GM12891 (cell line): Measurements from ENCODE around the gene COPG2.

Experiments used
- PAX5 ChIP-seq: IDR thresholded peaks from 2 replicates; pipeline ENCODE4 v1.6.1; 2011; ENCODE audit warnings: low read length, moderate library complexity, mild to moderate bottlenecking; ENCODE audit not compliant: insufficient read depth, severe bottlenecking
- POLR2A ChIP-seq: IDR thresholded peaks from 2 replicates; pipeline ENCODE4 v1.6.1; 2011; ENCODE audit warnings: low read depth, low read length, control low read depth
- POLR2AphosphoS5 ChIP-seq: IDR thresholded peaks from 2 replicates; pipeline ENCODE4 v1.6.1; 2011; ENCODE audit warnings: low read depth, low read length, control low read depth
- SPI1 ChIP-seq: IDR thresholded peaks from 2 replicates; pipeline ENCODE4 v1.6.1; 2011; ENCODE audit warnings: low read depth, low read length, control low read depth
- TAF1 ChIP-seq: IDR thresholded peaks from 2 replicates; pipeline ENCODE4 v1.6.1; 2011; ENCODE audit warnings: low read depth, low read length, control low read depth

DNA sequence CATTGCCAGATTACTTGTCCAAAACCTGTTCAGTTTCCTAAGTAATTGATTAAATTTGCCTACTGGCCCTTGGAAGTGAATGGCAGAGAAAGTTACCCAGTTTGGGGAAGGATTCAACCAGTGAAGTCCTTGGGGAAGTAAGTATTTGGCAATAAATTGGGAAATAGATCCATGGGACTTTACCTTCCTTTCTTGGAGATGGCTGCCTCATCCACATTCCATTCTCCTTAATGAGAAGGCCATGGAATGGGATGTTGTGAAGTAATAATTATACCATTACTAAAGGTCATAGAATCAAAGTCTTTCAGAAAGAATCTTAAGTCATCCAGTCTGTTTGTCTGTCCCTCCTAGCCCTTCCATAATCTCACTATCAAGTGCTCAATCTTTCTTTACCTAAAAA lies 4.5 kb upstream of the COPG2 start:
- TF ChIP-seq POLR2A, result no peak
- no peak for TF ChIP-seq POLR2AphosphoS5
- TF ChIP-seq PAX5, result no peak
- TF ChIP-seq TAF1, result no peak
- no peak for TF ChIP-seq SPI1
